Embryonic facial prominence (tissue), 1 donor: ENCODE results near the gene CIDEB.
A peak's percentile ranks its signal among the peaks of the same experiment; 100 is the strongest.

Source experiments
- DNase-seq: peaks from one replicate; pipeline ENCODE4 v3.0.0-alpha.2; 2016; ENCODE audit errors: extremely low spot score

Gene CIDEB

GRCh38 chr14:24290746-24291145, 17.0 kb downstream of the CIDEB start:
- DNase-seq, result no peak

GRCh38 chr14:24289649-24290280, 18.0 kb downstream of the CIDEB start:
- no peak for DNase-seq

GRCh38 chr14:24286996-24287395, 20.8 kb downstream of the CIDEB start:
- no peak for DNase-seq

- DNase-seq, result no peak
Observed at GRCh38 chr14:24285351-24285750, 22.4 kb downstream of the CIDEB start.

GRCh38 chr14:24284501-24285035, 23.2 kb downstream of the CIDEB start:
- no peak for DNase-seq

GRCh38 chr14:24283796-24284460, 23.8 kb downstream of the CIDEB start:
- DNase-seq, result no peak

- no peak for DNase-seq
Observed at GRCh38 chr14:24282736-24283135, 25.0 kb downstream of the CIDEB start.

- no peak for DNase-seq
Observed at GRCh38 chr14:24281636-24282035, 26.1 kb downstream of the CIDEB start.

GRCh38 chr14:24280797-24281460, 26.8 kb downstream of the CIDEB start:
- DNase-seq, result no peak

- no peak for DNase-seq
Observed at GRCh38 chr14:24279301-24280186, 28.2 kb downstream of the CIDEB start.

- no peak for DNase-seq
Observed at GRCh38 chr14:24278424-24278823, 29.4 kb downstream of the CIDEB start.

GRCh38 chr14:24277606-24278321, 30.0 kb downstream of the CIDEB start:
- DNase-seq, result no peak

- no peak for DNase-seq
Observed at GRCh38 chr14:24277071-24277470, 30.7 kb downstream of the CIDEB start.

GRCh38 chr14:24274101-24274543, 33.7 kb downstream of the CIDEB start:
- DNase-seq, result no peak

- no peak for DNase-seq
Observed at GRCh38 chr14:24273422-24273998, 34.3 kb downstream of the CIDEB start.

- DNase-seq, result no peak
Observed at GRCh38 chr14:24272467-24272866, 35.3 kb downstream of the CIDEB start.

- DNase-seq, result no peak
Observed at GRCh38 chr14:24271834-24272263, 35.9 kb downstream of the CIDEB start.

GRCh38 chr14:24271134-24271833, 36.5 kb downstream of the CIDEB start, which contains the start of gene RABGGTA:
Gene RABGGTA (minus strand): TSS chr14:24271597. CDS start chr14:24271115, 482 bp downstream.
- peak; percentile 84 for DNase-seq

GRCh38 chr14:24270537-24271133, 37.1 kb downstream of the CIDEB start:
- no peak for DNase-seq
